ENCODE results near the gene FAM83C. TPM values are rescaled to one million over a fixed set of nuclear protein-coding genes. Genes with fewer than 3 reads are reported as not detected.

FAM83C gene
- total RNA-seq, 1 donor from 2014 or later = not detected

- H3K4me1 Mint-ChIP-seq (ENCODE audit: low read depth, unreplicated experiment) = no peaks in the 10 kb centered on the region
- peaks cover 2% of the 10 kb centered on the region for H3K27me3 Mint-ChIP-seq (ENCODE audit: unreplicated experiment)
- no peak overlapping the region for H3K4me3 Mint-ChIP-seq (ENCODE audit: unreplicated experiment)
- peaks cover 2% of the 10 kb centered on the region for H3K9me3 Mint-ChIP-seq (ENCODE audit: unreplicated experiment)
- no peak for TF ChIP-seq CTCF (IDR thresholded peaks at IDR 0.05; ENCODE audit: partially characterized antibody, unreplicated experiment)
- no peak overlapping the region for H3K27ac Mint-ChIP-seq (ENCODE audit: unreplicated experiment)
- DNase-seq = no peak
- H3K36me3 Mint-ChIP-seq (ENCODE audit: unreplicated experiment) = no peaks in the 10 kb centered on the region
These were observed 36.5 kb upstream of the FAM83C start for GRCh38 chr20:35328689-35329088.

GRCh38 chr20:35328095-35328685 is 36.0 kb upstream of the FAM83C start:
- no peak for TF ChIP-seq CTCF (IDR thresholded peaks at IDR 0.05; ENCODE audit: partially characterized antibody, unreplicated experiment)
- peaks cover 2% of the 10 kb centered on the region for H3K9me3 Mint-ChIP-seq (ENCODE audit: unreplicated experiment)
- no peak for DNase-seq
- H3K27ac Mint-ChIP-seq (ENCODE audit: unreplicated experiment) = no peak overlapping the region
- H3K36me3 Mint-ChIP-seq (ENCODE audit: unreplicated experiment) = no peaks in the 10 kb centered on the region
- no peaks in the 10 kb centered on the region for H3K4me1 Mint-ChIP-seq (ENCODE audit: low read depth, unreplicated experiment)
- peaks cover 2% of the 10 kb centered on the region for H3K27me3 Mint-ChIP-seq (ENCODE audit: unreplicated experiment)
- H3K4me3 Mint-ChIP-seq (ENCODE audit: unreplicated experiment) = no peak overlapping the region

GRCh38 chr20:35327074-35327976 is 35.1 kb upstream of the FAM83C start:
- Mint-ChIP-seq H3K4me3 (ENCODE audit: unreplicated experiment) (no peak overlapping the region), H3K27ac (ENCODE audit: unreplicated experiment) (no peak overlapping the region)

GRCh38 chr20:35326740-35327073 is 34.5 kb upstream of the FAM83C start:
- Mint-ChIP-seq H3K9me3 (ENCODE audit: unreplicated experiment) (peaks cover 2% of the 10 kb centered on the region), H3K27me3 (ENCODE audit: unreplicated experiment) (peaks cover 2% of the 10 kb centered on the region), H3K27ac (ENCODE audit: unreplicated experiment) (no peak overlapping the region), H3K4me3 (ENCODE audit: unreplicated experiment) (no peak overlapping the region), H3K4me1 (ENCODE audit: low read depth, unreplicated experiment) (no peaks in the 10 kb centered on the region), H3K36me3 (ENCODE audit: unreplicated experiment) (no peaks in the 10 kb centered on the region)
- no peak for DNase-seq
- no peak for TF ChIP-seq CTCF (IDR thresholded peaks at IDR 0.05; ENCODE audit: partially characterized antibody, unreplicated experiment)

More at GRCh38 chr20:35327074-35327976, 35.1 kb upstream of the FAM83C start:
- Mint-ChIP-seq H3K4me1 (ENCODE audit: low read depth, unreplicated experiment) (no peaks in the 10 kb centered on the region), H3K27me3 (ENCODE audit: unreplicated experiment) (peaks cover 2% of the 10 kb centered on the region), H3K9me3 (ENCODE audit: unreplicated experiment) (peaks cover 2% of the 10 kb centered on the region), H3K36me3 (ENCODE audit: unreplicated experiment) (no peaks in the 10 kb centered on the region)
- no peak for DNase-seq
- no peak for TF ChIP-seq CTCF (IDR thresholded peaks at IDR 0.05; ENCODE audit: partially characterized antibody, unreplicated experiment)
